ENCODE results near the gene ADCY9.
A peak's percentile ranks its signal among the peaks of the same experiment; 100 is the strongest.

The ADCY9 gene

GRCh38 chr16:4110680-4111079 is 5.6 kb downstream of the ADCY9 start:
- Mint-ChIP-seq H3K27me3 (no peaks in the 10 kb centered on the region), H3K4me1 (peaks cover 54% of the 10 kb centered on the region), H3K4me3 (no peak overlapping the region), H3K27ac (peak overlapping the region in 1 of 2 donors; percentile 41), H3K9me3 (no peaks in the 10 kb centered on the region)
- no peak for ATAC-seq
- DNase-seq: no peak

DNA sequence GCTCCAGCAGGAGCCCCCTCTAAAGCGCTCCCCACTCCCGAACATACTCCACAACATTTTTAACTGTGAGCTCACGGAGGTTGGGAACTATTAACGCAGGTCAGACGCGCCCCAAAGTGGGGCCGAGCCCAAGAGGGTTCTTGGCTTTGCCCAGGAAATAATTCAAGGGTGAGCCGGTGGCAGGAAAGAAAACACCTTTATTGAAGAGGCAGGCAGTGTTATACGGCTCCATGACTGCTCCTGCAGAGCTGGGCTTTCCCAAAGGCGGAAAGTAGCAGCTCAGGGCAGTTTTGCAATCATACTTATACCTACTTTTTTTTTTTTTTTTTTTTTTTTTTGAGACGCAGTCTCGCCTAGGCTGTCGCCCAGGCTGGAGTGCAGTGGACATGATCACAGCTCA is 6.2 kb downstream of the ADCY9 start:
- no peak overlapping the region for H3K4me3 Mint-ChIP-seq
- no peak overlapping the region for H3K27ac Mint-ChIP-seq
- no peaks in the 10 kb centered on the region for H3K27me3 Mint-ChIP-seq
- DNase-seq: no peak
- ATAC-seq: no peak
- no peaks in the 10 kb centered on the region for H3K9me3 Mint-ChIP-seq
- peaks cover 48% of the 10 kb centered on the region for H3K4me1 Mint-ChIP-seq

- Mint-ChIP-seq H3K9me3 (no peaks in the 10 kb centered on the region), H3K4me3 (no peak overlapping the region), H3K27me3 (no peaks in the 10 kb centered on the region), H3K4me1 (peaks cover 41% of the 10 kb centered on the region), H3K27ac (peak overlapping the region in 1 of 2 donors; percentile 28)
- no peak for ATAC-seq
- no peak for DNase-seq
These were observed 6.9 kb downstream of the ADCY9 start for GRCh38 chr16:4109250-4109736.

DNA sequence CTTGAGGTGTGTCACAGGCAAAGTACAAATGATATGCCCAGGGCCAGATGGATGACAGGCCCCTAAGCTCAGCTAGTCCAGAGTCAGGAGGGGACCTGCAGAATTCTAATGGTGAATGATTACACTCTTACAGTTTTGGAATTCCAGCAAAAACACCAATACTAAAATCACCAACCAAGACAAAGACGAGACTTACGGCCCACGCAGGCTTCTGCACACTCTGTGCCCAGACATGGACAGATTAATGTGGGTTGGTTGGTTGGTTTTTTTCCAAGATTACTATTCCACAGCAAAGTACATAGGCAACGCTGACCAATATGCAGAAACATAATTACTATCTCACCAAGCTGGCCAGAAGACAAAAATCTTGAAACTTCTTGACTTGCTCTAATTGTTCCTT is 9.7 kb downstream of the ADCY9 start:
- Mint-ChIP-seq H3K27ac (no peak overlapping the region), H3K9me3 (no peaks in the 10 kb centered on the region), H3K4me3 (no peak overlapping the region), H3K4me1 (peaks cover 13% of the 10 kb centered on the region), H3K27me3 (no peaks in the 10 kb centered on the region)
- no peak for DNase-seq
- ATAC-seq: no peak

GRCh38 chr16:4105848-4106247 is 10.4 kb downstream of the ADCY9 start:
- Mint-ChIP-seq H3K9me3 (no peaks in the 10 kb centered on the region), H3K4me1 (peaks cover 6% of the 10 kb centered on the region), H3K4me3 (no peak overlapping the region), H3K27me3 (no peaks in the 10 kb centered on the region), H3K27ac (no peak overlapping the region)
- DNase-seq: no peak
- ATAC-seq: no peak

DNA sequence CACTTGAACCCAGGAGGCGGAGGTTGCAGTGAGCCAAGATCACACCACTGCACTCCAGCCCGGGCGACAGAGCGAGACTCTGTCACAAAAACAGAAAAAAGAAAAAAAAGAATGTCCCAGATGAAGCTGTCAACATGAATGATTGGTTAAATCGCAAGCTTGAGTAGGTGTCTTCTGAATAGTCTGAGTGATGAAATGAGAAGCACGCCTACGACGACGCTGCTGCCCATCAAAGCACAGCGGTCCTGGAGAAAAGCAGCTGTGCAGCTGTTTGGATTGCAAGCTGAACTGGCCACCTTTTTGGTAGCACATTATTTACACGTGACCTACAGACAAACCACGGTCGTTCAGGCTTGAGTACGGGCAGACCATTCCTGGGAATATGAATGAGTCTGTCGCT is 12.5 kb downstream of the ADCY9 start:
- DNase-seq (no peak), ATAC-seq (no peak)
- no peaks in the 10 kb centered on the region for H3K4me1 Mint-ChIP-seq
- H3K9me3 Mint-ChIP-seq: no peaks in the 10 kb centered on the region
- H3K4me3 Mint-ChIP-seq: no peak overlapping the region
- H3K27me3 Mint-ChIP-seq: no peaks in the 10 kb centered on the region
- no peak overlapping the region for H3K27ac Mint-ChIP-seq

DNA sequence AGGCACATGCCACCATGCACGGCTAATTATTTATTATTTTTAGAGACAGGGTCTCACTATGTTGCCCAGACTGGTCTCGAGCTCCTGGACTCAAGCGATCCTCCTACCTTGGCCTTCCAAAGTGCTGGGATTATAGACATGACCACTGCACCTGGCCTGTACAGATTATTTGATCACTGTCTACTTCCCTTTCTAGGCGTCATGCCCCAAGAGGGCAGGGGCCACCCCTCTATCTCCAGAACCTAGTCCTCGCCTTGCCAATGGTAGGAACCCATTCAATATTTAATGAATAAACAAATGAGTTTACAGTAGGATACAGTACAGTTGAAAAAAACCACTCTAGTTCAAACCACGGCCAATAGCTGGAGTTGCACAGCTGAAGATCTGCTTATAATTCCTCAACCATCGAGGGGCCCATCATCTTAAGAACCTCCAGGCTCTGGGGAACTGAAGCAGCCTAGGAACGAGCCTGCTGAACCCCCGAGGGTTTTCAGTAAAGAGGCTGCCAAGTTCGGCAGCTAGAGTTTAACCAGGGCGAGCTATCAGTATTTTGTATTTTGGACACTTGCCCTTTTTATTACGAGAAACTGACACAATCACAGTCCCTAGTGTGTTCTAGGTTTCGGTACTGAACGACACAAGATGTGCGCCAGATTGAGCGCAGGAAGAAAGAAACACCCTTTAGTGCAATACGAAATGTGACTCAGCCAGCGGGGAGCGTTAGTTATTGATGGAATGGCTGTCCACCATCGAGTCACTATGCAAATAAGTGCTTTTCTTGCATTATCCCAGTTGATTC is 14.6 kb downstream of the ADCY9 start:
- ATAC-seq (no peak), DNase-seq (no peak)
- Mint-ChIP-seq H3K27me3 (no peaks in the 10 kb centered on the region), H3K9me3 (no peaks in the 10 kb centered on the region), H3K27ac (peak overlapping the region in 1 of 2 donors; percentile 2), H3K4me1 (no peaks in the 10 kb centered on the region), H3K4me3 (no peak overlapping the region)

DNA sequence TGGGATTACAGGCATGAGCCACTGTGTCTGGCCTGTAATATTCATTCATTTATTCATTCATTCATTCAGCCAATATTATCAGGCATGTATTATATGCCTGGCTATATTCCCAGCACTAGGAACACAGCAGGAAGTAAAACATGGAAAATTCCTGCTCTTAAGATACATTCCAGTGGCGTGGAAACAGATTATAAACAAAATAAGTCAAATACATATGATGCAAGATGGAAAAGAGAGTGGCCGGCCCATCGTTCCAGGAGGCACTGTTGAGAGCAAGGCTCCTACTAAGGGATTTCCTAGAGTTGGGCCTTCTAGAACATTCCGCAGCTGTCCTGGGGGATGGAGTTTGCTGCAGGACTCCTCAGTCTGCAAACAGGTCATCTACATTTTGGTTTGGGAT is 17.7 kb downstream of the ADCY9 start:
- Mint-ChIP-seq H3K4me1 (no peaks in the 10 kb centered on the region), H3K4me3 (no peak overlapping the region), H3K9me3 (no peaks in the 10 kb centered on the region)

GRCh38 chr16:4097826-4098240 is 18.4 kb downstream of the ADCY9 start:
- no peaks in the 10 kb centered on the region for H3K4me1 Mint-ChIP-seq
- H3K27me3 Mint-ChIP-seq: peaks cover 6% of the 10 kb centered on the region
- ATAC-seq (no peak), DNase-seq (no peak)
- no peak overlapping the region for H3K4me3 Mint-ChIP-seq
- no peaks in the 10 kb centered on the region for H3K9me3 Mint-ChIP-seq
- no peak overlapping the region for H3K27ac Mint-ChIP-seq

More for the DNA sequence above, 17.7 kb downstream of the ADCY9 start:
- no peak for ATAC-seq
- no peak overlapping the region for H3K27ac Mint-ChIP-seq
- H3K27me3 Mint-ChIP-seq: peaks cover 6% of the 10 kb centered on the region
- DNase-seq: no peak

- Mint-ChIP-seq H3K9me3 (no peaks in the 10 kb centered on the region), H3K4me1 (no peaks in the 10 kb centered on the region), H3K27me3 (peaks cover 6% of the 10 kb centered on the region), H3K27ac (no peak overlapping the region), H3K4me3 (no peak overlapping the region)
- ATAC-seq: no peak
- DNase-seq: no peak
These were observed 19.7 kb downstream of the ADCY9 start for GRCh38 chr16:4096509-4096908.

DNA sequence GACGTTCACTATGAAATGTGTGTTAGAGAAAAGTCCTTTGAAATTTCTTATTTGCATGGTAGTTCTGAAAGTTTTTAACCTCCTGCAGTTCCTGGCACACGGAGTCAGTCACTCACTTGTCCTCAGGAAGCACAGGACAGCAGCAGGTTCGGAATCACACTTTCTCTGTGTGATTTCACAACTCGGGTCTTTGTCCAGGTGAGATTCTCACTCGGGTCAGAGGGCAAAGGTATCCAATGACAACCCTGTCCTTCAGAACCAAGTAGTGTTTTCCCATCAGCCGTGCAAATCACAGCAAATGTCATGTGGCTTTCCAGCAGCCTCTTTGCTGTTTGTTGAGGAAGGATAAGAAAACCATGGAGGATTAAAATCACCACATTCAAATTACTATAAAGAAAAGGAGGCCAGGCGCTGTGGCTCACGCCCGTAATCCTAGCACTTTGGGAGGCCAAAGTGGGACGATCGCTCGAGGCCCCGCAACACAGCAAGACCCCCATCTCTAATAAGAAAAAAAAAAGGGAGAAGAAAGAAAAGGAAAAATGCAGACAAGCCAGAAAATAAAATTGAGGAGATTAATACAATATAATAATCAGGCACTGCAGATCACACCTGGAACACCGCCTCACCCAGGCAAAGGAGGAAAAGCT is 22.0 kb downstream of the ADCY9 start:
- Mint-ChIP-seq H3K4me1 (peaks cover 4% of the 10 kb centered on the region), H3K27ac (no peak overlapping the region), H3K27me3 (peaks cover 15% of the 10 kb centered on the region), H3K9me3 (no peaks in the 10 kb centered on the region), H3K4me3 (no peak overlapping the region)
- DNase-seq (no peak), ATAC-seq (no peak)

- no peak for ATAC-seq
- H3K4me1 Mint-ChIP-seq: peaks cover 4% of the 10 kb centered on the region
- H3K9me3 Mint-ChIP-seq: no peaks in the 10 kb centered on the region
- no peak overlapping the region for H3K4me3 Mint-ChIP-seq
- DNase-seq: no peak
- H3K27ac Mint-ChIP-seq: no peak overlapping the region
- peaks cover 16% of the 10 kb centered on the region for H3K27me3 Mint-ChIP-seq
These were observed 22.6 kb downstream of the ADCY9 start for GRCh38 chr16:4093495-4094126.

- no peak for ATAC-seq
- H3K27me3 Mint-ChIP-seq: peaks cover 16% of the 10 kb centered on the region
- H3K27ac Mint-ChIP-seq: no peak overlapping the region
- H3K4me1 Mint-ChIP-seq: peaks cover 4% of the 10 kb centered on the region
- no peaks in the 10 kb centered on the region for H3K9me3 Mint-ChIP-seq
- H3K4me3 Mint-ChIP-seq: no peak overlapping the region
- DNase-seq: no peak
These were observed 23.5 kb downstream of the ADCY9 start for GRCh38 chr16:4092547-4093265.

DNA sequence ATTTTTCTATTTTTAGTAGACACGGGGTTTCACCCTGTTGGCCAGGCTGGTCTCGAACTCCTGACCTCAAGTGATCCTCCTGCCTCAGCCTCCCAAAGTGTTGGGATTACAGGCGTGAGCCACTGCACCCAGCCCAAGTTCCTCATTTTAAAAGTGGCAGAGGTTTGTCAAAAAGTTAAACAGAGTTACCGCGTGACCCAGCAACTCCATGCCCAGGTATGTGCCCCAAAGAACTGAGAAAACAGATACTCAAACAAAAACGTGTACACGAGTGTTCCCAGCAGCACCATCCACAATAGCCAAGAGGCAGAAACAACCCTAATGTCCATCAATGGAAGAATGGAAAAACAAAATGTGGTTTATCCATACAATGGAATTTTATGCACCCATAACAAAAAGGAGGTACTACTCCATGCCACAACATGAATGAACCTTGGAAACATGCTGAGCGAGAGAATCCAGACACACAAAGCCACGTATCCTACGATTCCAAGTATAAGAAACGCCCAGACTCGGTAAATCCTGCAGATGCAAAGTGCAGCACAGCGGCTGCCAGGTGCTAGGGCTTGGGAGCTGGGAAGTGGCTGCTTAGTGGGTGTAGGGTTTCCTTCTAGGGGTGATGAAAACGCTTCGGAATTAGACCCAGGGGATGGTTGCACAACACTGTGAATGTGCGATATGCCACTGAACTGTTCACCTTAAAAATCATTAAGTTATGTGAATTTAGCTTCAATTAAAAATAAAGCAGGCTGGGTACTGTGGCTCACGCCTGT is 24.8 kb downstream of the ADCY9 start:
- H3K4me3 Mint-ChIP-seq: no peak overlapping the region
- H3K9me3 Mint-ChIP-seq: no peaks in the 10 kb centered on the region
- no peak overlapping the region for H3K27ac Mint-ChIP-seq
- ATAC-seq: no peak
- no peak for DNase-seq
- H3K27me3 Mint-ChIP-seq: peaks cover 16% of the 10 kb centered on the region
- peaks cover 4% of the 10 kb centered on the region for H3K4me1 Mint-ChIP-seq

DNA sequence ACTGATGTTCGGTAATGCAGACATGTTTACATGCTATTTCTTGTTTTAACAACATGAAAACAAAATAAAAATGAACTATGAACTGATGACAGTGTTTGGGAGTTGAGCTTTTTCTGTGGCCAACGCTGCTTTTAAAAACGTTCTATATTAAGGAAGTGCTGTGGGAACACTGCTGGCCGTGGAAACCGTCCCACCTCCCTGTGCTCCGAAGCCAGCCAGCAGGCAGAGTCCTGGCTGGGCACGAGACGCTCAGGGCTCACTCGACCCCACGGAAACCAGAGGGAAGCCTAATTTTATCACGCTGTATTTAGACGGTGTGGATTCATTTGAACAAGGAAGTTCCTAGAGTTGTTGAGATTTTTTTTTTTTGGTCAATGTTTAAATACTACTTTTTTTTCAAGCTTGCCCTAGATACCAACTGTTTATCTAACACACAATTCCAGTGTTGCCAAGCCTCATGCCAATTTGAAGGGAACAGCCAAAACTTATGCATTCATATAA is 25.8 kb downstream of the ADCY9 start:
- H3K27ac Mint-ChIP-seq: no peak overlapping the region
- DNase-seq (no peak), ATAC-seq (no peak)
- H3K4me1 Mint-ChIP-seq: peaks cover 4% of the 10 kb centered on the region
- no peaks in the 10 kb centered on the region for H3K9me3 Mint-ChIP-seq
- peaks cover 16% of the 10 kb centered on the region for H3K27me3 Mint-ChIP-seq
- H3K4me3 Mint-ChIP-seq: no peak overlapping the region
